Measurements from ENCODE around the gene TTC7B.
"Not testable (repeated sequence)": the region's sequence is repeated elsewhere in the genome, so short reads cannot be mapped to it uniquely, and the experiment has no call there.

Gene TTC7B

DNA sequence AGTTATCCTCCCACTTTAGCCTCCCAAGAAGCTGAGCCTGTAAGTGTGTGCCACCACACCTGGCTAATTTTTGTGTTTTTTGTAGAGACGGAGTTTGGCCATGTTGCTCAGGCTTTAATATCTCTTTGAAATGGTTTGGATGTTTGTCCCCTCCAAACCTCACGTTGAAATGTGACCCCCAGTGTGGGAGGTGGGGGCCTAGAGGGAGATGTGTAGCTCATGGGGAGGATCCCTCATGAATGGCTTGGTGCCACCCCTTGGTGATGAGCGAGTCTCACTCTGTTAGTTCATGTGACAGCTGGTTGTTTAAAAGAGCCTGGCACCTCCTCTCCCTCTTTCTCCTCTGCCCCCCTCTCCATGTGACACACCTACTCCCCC, 23.6 kb upstream of the TTC7B start:
- TF ChIP-seq, protein P1, sequence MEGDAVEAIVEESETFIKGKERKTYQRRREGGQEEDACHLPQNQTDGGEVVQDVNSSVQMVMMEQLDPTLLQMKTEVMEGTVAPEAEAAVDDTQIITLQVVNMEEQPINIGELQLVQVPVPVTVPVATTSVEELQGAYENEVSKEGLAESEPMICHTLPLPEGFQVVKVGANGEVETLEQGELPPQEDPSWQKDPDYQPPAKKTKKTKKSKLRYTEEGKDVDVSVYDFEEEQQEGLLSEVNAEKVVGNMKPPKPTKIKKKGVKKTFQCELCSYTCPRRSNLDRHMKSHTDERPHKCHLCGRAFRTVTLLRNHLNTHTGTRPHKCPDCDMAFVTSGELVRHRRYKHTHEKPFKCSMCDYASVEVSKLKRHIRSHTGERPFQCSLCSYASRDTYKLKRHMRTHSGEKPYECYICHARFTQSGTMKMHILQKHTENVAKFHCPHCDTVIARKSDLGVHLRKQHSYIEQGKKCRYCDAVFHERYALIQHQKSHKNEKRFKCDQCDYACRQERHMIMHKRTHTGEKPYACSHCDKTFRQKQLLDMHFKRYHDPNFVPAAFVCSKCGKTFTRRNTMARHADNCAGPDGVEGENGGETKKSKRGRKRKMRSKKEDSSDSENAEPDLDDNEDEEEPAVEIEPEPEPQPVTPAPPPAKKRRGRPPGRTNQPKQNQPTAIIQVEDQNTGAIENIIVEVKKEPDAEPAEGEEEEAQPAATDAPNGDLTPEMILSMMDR (IDR thresholded peaks at IDR 0.05; ENCODE audit: low read depth, low read length): no peak

GRCh38 chr14:90839024-90839888, 23.0 kb upstream of the TTC7B start:
- H3K4me3 ChIP-seq (ENCODE audit: low read depth, low read length): no peak overlapping the region
- TF ChIP-seq, protein P1 (IDR thresholded peaks at IDR 0.05; ENCODE audit: low read depth, low read length): no peak

More for the DNA sequence above, 23.6 kb upstream of the TTC7B start:
- H3K4me3 ChIP-seq (ENCODE audit: low read depth, low read length): no peak overlapping the region

- H3K4me3 ChIP-seq (ENCODE audit: low read depth, low read length): not testable (repeated sequence)
These were observed 22.3 kb upstream of the TTC7B start for GRCh38 chr14:90838531-90838930.

GRCh38 chr14:90837355-90837754, 21.1 kb upstream of the TTC7B start:
- TF ChIP-seq, protein P1 (IDR thresholded peaks at IDR 0.05; ENCODE audit: low read depth, low read length): no peak
- H3K4me3 ChIP-seq (ENCODE audit: low read depth, low read length): no peak overlapping the region

DNA sequence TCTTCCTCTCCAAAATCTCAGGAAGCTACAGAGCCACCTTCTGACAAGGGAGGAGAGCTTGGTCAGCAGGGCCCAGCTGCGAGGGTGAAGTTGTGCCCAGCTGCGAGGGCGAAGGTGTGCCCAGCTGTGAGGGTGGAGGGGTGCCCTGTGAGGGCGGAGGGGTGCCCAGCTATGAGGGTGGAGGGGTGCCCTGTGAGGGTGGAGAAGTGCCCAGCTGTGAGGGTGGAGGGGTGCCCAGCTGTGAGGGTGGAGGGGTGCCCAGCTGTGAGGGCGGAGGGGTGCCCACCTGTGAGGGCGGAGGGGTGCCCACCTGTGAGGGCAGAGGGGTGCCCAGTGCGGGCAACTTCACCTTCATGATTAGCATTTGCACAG, 20.4 kb upstream of the TTC7B start:
- no peak overlapping the region for H3K4me3 ChIP-seq (ENCODE audit: low read depth, low read length)
- TF ChIP-seq, protein P1 (IDR thresholded peaks at IDR 0.05; ENCODE audit: low read depth, low read length): no peak

- no peak overlapping the region for H3K4me3 ChIP-seq (ENCODE audit: low read depth, low read length)
- TF ChIP-seq, protein P1 (IDR thresholded peaks at IDR 0.05; ENCODE audit: low read depth, low read length): no peak
These were observed 15.6 kb upstream of the TTC7B start for GRCh38 chr14:90831821-90832220.

DNA sequence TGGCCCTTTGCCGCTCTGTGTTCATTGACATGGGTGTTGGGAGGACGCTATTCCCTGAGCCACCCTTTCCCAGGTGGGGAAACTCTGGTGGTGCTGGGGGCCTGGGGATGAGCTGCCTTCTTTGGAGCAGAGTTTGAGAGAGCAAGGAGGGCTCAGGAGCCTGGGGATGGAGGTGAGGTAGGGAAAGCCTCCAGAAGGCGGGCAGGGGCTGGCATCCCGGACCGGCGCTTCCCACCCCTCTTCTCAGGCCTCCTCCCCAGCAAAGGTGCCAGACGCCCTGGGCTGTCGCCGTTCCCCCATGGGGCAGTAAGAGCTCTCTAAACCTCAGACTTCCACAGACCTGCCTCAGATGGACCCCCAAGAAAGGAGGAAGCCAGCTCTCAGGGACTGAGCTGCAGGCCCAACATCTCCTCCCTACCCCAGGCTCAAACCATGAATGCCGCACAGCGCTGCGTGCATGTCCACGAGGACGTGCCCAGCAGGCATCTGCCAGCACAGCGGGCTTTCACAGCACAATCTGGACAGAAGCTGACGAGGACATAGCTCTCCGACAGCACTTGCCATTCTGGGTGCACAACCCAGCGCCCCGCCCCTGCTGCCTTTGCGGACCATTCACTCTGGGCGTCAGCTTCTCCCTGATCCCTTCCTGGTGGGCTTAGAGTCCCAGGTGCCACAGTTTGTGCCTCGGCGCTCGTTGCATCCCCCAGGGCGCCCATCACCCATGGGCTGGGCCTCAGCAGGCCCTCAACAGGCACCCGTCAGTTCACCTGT, 14.9 kb upstream of the TTC7B start:
- TF ChIP-seq, protein P1 (IDR thresholded peaks at IDR 0.05; ENCODE audit: low read depth, low read length): no peak

More for the DNA sequence above, 14.9 kb upstream of the TTC7B start:
- H3K4me3 ChIP-seq (ENCODE audit: low read depth, low read length): no peak overlapping the region

Data from WI38 (cell line).